ENCODE measurements around the gene SRP14.
"Not testable (repeated sequence)": the region's sequence is repeated elsewhere in the genome, so short reads cannot be mapped to it uniquely, and the experiment has no call there.

Gene SRP14

GRCh38 chr15:40074656-40075055 is 35.7 kb upstream of the SRP14 start:
- not testable (repeated sequence) for H3K4me3 ChIP-seq (ENCODE audit: low read length); H3K4me1 ChIP-seq (ENCODE audit: insufficient read depth, low read length); H2AFZ ChIP-seq (ENCODE audit: low read depth, low read length); H3K36me3 ChIP-seq (ENCODE audit: insufficient read depth, low read length); H3K27me3 ChIP-seq (ENCODE audit: insufficient read depth, low read length); H3K9me3 ChIP-seq (ENCODE audit: low read length)

- H3K4me3 ChIP-seq (ENCODE audit: low read length); H3K36me3 ChIP-seq (ENCODE audit: insufficient read depth, low read length); H3K27me3 ChIP-seq (ENCODE audit: insufficient read depth, low read length); H3K9me3 ChIP-seq (ENCODE audit: low read length); H2AFZ ChIP-seq (ENCODE audit: low read depth, low read length); H3K4me1 ChIP-seq (ENCODE audit: insufficient read depth, low read length): not testable (repeated sequence)
These were observed 34.9 kb upstream of the SRP14 start for GRCh38 chr15:40073716-40074490.

GRCh38 chr15:40072216-40072990 is 33.4 kb upstream of the SRP14 start:
- H3K36me3 ChIP-seq (ENCODE audit: insufficient read depth, low read length), result no peaks in the 10 kb centered on the region

GRCh38 chr15:40070608-40071218 is 31.7 kb upstream of the SRP14 start:
- Histone ChIP-seq H2AFZ (ENCODE audit: low read depth, low read length) (no peak overlapping the region), H3K9me3 (ENCODE audit: low read length) (no peaks in the 10 kb centered on the region), H3K4me1 (ENCODE audit: insufficient read depth, low read length) (peaks cover 24% of the 10 kb centered on the region), H3K27me3 (ENCODE audit: insufficient read depth, low read length) (no peaks in the 10 kb centered on the region), H3K36me3 (ENCODE audit: insufficient read depth, low read length) (no peaks in the 10 kb centered on the region), H3K4me3 (ENCODE audit: low read length) (no peak overlapping the region)

More at GRCh38 chr15:40072216-40072990, 33.4 kb upstream of the SRP14 start:
- peaks cover 16% of the 10 kb centered on the region for H3K4me1 ChIP-seq (ENCODE audit: insufficient read depth, low read length)
- no peaks in the 10 kb centered on the region for H3K27me3 ChIP-seq (ENCODE audit: insufficient read depth, low read length)
- H2AFZ ChIP-seq (ENCODE audit: low read depth, low read length), result no peak overlapping the region
- H3K4me3 ChIP-seq (ENCODE audit: low read length), result no peak overlapping the region
- no peaks in the 10 kb centered on the region for H3K9me3 ChIP-seq (ENCODE audit: low read length)

GRCh38 chr15:40070166-40070557 is 31.2 kb upstream of the SRP14 start:
- no peaks in the 10 kb centered on the region for H3K36me3 ChIP-seq (ENCODE audit: insufficient read depth, low read length)
- no peaks in the 10 kb centered on the region for H3K9me3 ChIP-seq (ENCODE audit: low read length)
- no peak overlapping the region for H3K4me3 ChIP-seq (ENCODE audit: low read length)
- no peak overlapping the region for H2AFZ ChIP-seq (ENCODE audit: low read depth, low read length)
- no peaks in the 10 kb centered on the region for H3K27me3 ChIP-seq (ENCODE audit: insufficient read depth, low read length)
- H3K4me1 ChIP-seq (ENCODE audit: insufficient read depth, low read length), result peaks cover 24% of the 10 kb centered on the region

GRCh38 chr15:40069178-40070165 is 30.5 kb upstream of the SRP14 start:
- no peaks in the 10 kb centered on the region for H3K27me3 ChIP-seq (ENCODE audit: insufficient read depth, low read length)
- H3K9me3 ChIP-seq (ENCODE audit: low read length), result no peaks in the 10 kb centered on the region
- no peak overlapping the region for H2AFZ ChIP-seq (ENCODE audit: low read depth, low read length)

GRCh38 chr15:40067921-40068624 is 29.1 kb upstream of the SRP14 start:
- Histone ChIP-seq H3K27me3 (ENCODE audit: insufficient read depth, low read length) (no peaks in the 10 kb centered on the region), H3K4me3 (ENCODE audit: low read length) (no peak overlapping the region), H3K9me3 (ENCODE audit: low read length) (no peaks in the 10 kb centered on the region), H3K4me1 (ENCODE audit: insufficient read depth, low read length) (peaks cover 24% of the 10 kb centered on the region), H3K36me3 (ENCODE audit: insufficient read depth, low read length) (no peaks in the 10 kb centered on the region), H2AFZ (ENCODE audit: low read depth, low read length) (no peak overlapping the region)

More at GRCh38 chr15:40069178-40070165, 30.5 kb upstream of the SRP14 start:
- Histone ChIP-seq H3K4me3 (ENCODE audit: low read length) (no peak overlapping the region), H3K36me3 (ENCODE audit: insufficient read depth, low read length) (no peaks in the 10 kb centered on the region), H3K4me1 (ENCODE audit: insufficient read depth, low read length) (peaks cover 24% of the 10 kb centered on the region)

GRCh38 chr15:40066589-40066988 is 27.6 kb upstream of the SRP14 start:
- no peaks in the 10 kb centered on the region for H3K27me3 ChIP-seq (ENCODE audit: insufficient read depth, low read length)
- H2AFZ ChIP-seq (ENCODE audit: low read depth, low read length), result no peak overlapping the region
- H3K9me3 ChIP-seq (ENCODE audit: low read length), result no peaks in the 10 kb centered on the region
- H3K4me1 ChIP-seq (ENCODE audit: insufficient read depth, low read length), result peaks cover 24% of the 10 kb centered on the region
- no peaks in the 10 kb centered on the region for H3K36me3 ChIP-seq (ENCODE audit: insufficient read depth, low read length)
- H3K4me3 ChIP-seq (ENCODE audit: low read length), result no peak overlapping the region

GRCh38 chr15:40065166-40065565 is 26.2 kb upstream of the SRP14 start:
- Histone ChIP-seq H2AFZ (ENCODE audit: low read depth, low read length) (no peak overlapping the region), H3K9me3 (ENCODE audit: low read length) (no peaks in the 10 kb centered on the region), H3K36me3 (ENCODE audit: insufficient read depth, low read length) (no peaks in the 10 kb centered on the region), H3K27me3 (ENCODE audit: insufficient read depth, low read length) (no peaks in the 10 kb centered on the region), H3K4me3 (ENCODE audit: low read length) (no peak overlapping the region), H3K4me1 (ENCODE audit: insufficient read depth, low read length) (peaks cover 24% of the 10 kb centered on the region)

GRCh38 chr15:40064231-40064894 is 25.4 kb upstream of the SRP14 start:
- Histone ChIP-seq H3K4me1 (ENCODE audit: insufficient read depth, low read length) (peaks cover 22% of the 10 kb centered on the region), H3K4me3 (ENCODE audit: low read length) (no peak overlapping the region), H2AFZ (ENCODE audit: low read depth, low read length) (no peak overlapping the region), H3K36me3 (ENCODE audit: insufficient read depth, low read length) (no peaks in the 10 kb centered on the region), H3K9me3 (ENCODE audit: low read length) (no peaks in the 10 kb centered on the region), H3K27me3 (ENCODE audit: insufficient read depth, low read length) (no peaks in the 10 kb centered on the region)

GRCh38 chr15:40063563-40064011 is 24.6 kb upstream of the SRP14 start:
- Histone ChIP-seq H2AFZ (ENCODE audit: low read depth, low read length) (no peak overlapping the region), H3K27me3 (ENCODE audit: insufficient read depth, low read length) (no peaks in the 10 kb centered on the region), H3K9me3 (ENCODE audit: low read length) (no peaks in the 10 kb centered on the region), H3K4me3 (ENCODE audit: low read length) (no peak overlapping the region), H3K36me3 (ENCODE audit: insufficient read depth, low read length) (no peaks in the 10 kb centered on the region), H3K4me1 (ENCODE audit: insufficient read depth, low read length) (peaks cover 15% of the 10 kb centered on the region)

Measured in neuron (in vitro differentiated cells).